ENCODE data around the gene FRRS1L.

- TF ChIP-seq EP300 (IDR thresholded peaks at IDR 0.05; ENCODE audit: borderline replicate concordance) (no peak), EGR1 (IDR thresholded peaks at IDR 0.05) (no peak), RAD21 (IDR thresholded peaks at IDR 0.05; ENCODE audit: low read depth) (no peak), TEAD4 (IDR thresholded peaks at IDR 0.05) (no peak), CEBPB (IDR thresholded peaks at IDR 0.05) (no peak), TAF1 (IDR thresholded peaks at IDR 0.05; ENCODE audit: low read depth) (no peak), MAX (IDR thresholded peaks at IDR 0.05) (no peak), USF1 (IDR thresholded peaks at IDR 0.05) (no peak), ZBTB7A (IDR thresholded peaks at IDR 0.05; ENCODE audit: low read depth) (no peak), NFIC (IDR thresholded peaks at IDR 0.05) (no peak)
These were observed 15.5 kb upstream of the FRRS1L start for GRCh38 chr9:109182550-109182939.

All from Ishikawa (cell line).